HEK293 (cell line): ENCODE measurements around the gene OSBPL1A.

Source experiments
- CTCF ChIA-PET: fragments of 350-600 bp; formaldehyde crosslinking; extraction: SDS; loops from one replicate; lab custom pipeline; 2021; ENCODE audit warnings: antibody characterized with exemption; lab: Yijun Ruan, JAX
- POLR2A ChIA-PET: fragments of 300-600 bp; formaldehyde crosslinking; extraction: SDS; loops from one replicate; lab custom pipeline; 2020; ENCODE audit warnings: antibody characterized with exemption, inconsistent platforms; lab: Yijun Ruan, JAX
- H3K27ac ChIP-seq: fragments of 200-500 bp; sonication (Bioruptor generic); 2 replicates; pipeline ENCODE4 v1.5.1; 2014; ENCODE audit warnings: low read depth, low read length, control low read depth, inconsistent platforms; ENCODE audit errors: extremely low read depth
- H3K36me3 ChIP-seq, 2 experiments: fragments of 200-500 bp in 1 of 2; sonication (Bioruptor generic) in 1 of 2; 1 replicate in 1 of 2; 2 replicates in 1 of 2; pipeline ENCODE4 v1.5.1; 2014 to 2017; ENCODE audit warnings: inconsistent platforms in 2 of 2, low read length in 2 of 2; ENCODE audit not compliant: control insufficient read depth in 2 of 2, insufficient read depth in 1 of 2
- H3K4me1 ChIP-seq: fragments of 200-500 bp; sonication (Bioruptor generic); 2 replicates; pipeline ENCODE4 v1.5.1; 2014; ENCODE audit warnings: mild to moderate bottlenecking, low read length, inconsistent platforms; ENCODE audit not compliant: control insufficient read depth, insufficient read depth
- H3K4me3 ChIP-seq: 2 replicates; pipeline ENCODE4 v1.5.1; 2011; ENCODE audit warnings: low read depth, mild to moderate bottlenecking, control low read depth, low read length, moderate library complexity
- H3K9me3 ChIP-seq: fragments of 200-500 bp; sonication (Bioruptor generic); 2 replicates; pipeline ENCODE4 v1.5.1; 2014; ENCODE audit warnings: low read depth, low read length, inconsistent platforms; ENCODE audit not compliant: control insufficient read depth, insufficient read depth
- FEZF1 ChIP-seq: fragments of 450-650 bp; formaldehyde crosslinking; IDR thresholded peaks from 2 replicates; pipeline ENCODE4 v1.5.1; 2016; ENCODE audit warnings: missing biosample characterization, missing genetic modification characterization
- HOXD13 ChIP-seq: sonication (generic); formaldehyde crosslinking; IDR thresholded peaks from 2 replicates; pipeline ENCODE4 v1.8.0; 2022; ENCODE audit warnings: missing genetic modification reagents, borderline replicate concordance
- KLF16 ChIP-seq: fragments of 450-650 bp; formaldehyde crosslinking; IDR thresholded peaks from 2 replicates; pipeline ENCODE4 v1.5.1; 2017; ENCODE audit warnings: missing biosample characterization, missing genetic modification characterization
- KLF8 ChIP-seq: fragments of 450-650 bp; formaldehyde crosslinking; IDR thresholded peaks from 2 replicates; pipeline ENCODE4 v1.5.1; 2016; ENCODE audit warnings: missing biosample characterization, missing genetic modification characterization
- MZF1 ChIP-seq: fragments of 450-650 bp; formaldehyde crosslinking; IDR thresholded peaks from 2 replicates; pipeline ENCODE4 v1.5.1; 2017; ENCODE audit warnings: missing biosample characterization, missing genetic modification characterization, borderline replicate concordance
- OSR2 ChIP-seq: fragments of 450-650 bp; formaldehyde crosslinking; IDR thresholded peaks from 2 replicates; pipeline ENCODE4 v1.5.1; 2016; ENCODE audit warnings: missing biosample characterization, missing genetic modification characterization
- SALL2 ChIP-seq: fragments of 450-650 bp; formaldehyde crosslinking; IDR thresholded peaks from 2 replicates; pipeline ENCODE4 v1.5.0; 2017; ENCODE audit warnings: missing biosample characterization, mild to moderate bottlenecking, missing genetic modification characterization, borderline replicate concordance
- SCRT1 ChIP-seq: fragments of 450-650 bp; formaldehyde crosslinking; IDR thresholded peaks from 2 replicates; pipeline ENCODE4 v1.5.1; 2016; ENCODE audit warnings: missing biosample characterization, missing genetic modification characterization, borderline replicate concordance
- ZBTB26 ChIP-seq: fragments of 450-650 bp; formaldehyde crosslinking; optimal IDR thresholded peaks from 2 replicates; pipeline ENCODE3; 2016; ENCODE audit warnings: missing biosample characterization, mild to moderate bottlenecking, missing genetic modification characterization
- ZBTB49 ChIP-seq: fragments of 450-650 bp; formaldehyde crosslinking; IDR thresholded peaks from 2 replicates; pipeline ENCODE4 v1.5.1; 2016; ENCODE audit warnings: missing biosample characterization, missing genetic modification characterization, low read depth
- ZFP41 ChIP-seq: fragments of 450-650 bp; formaldehyde crosslinking; IDR thresholded peaks from 2 replicates; pipeline ENCODE4 v1.5.1; 2016; ENCODE audit warnings: missing biosample characterization, missing genetic modification characterization, borderline replicate concordance
- ZNF10 ChIP-seq: fragments of 450-650 bp; formaldehyde crosslinking; IDR thresholded peaks from 2 replicates; pipeline ENCODE4 v1.5.1; 2017; ENCODE audit warnings: missing biosample characterization, missing genetic modification characterization
- ZNF157 ChIP-seq: fragments of 450-650 bp; formaldehyde crosslinking; IDR thresholded peaks from 2 replicates; pipeline ENCODE4 v1.5.1; 2016; ENCODE audit warnings: missing biosample characterization, missing genetic modification characterization
- ZNF175 ChIP-seq: fragments of 450-650 bp; formaldehyde crosslinking; IDR thresholded peaks from 2 replicates; pipeline ENCODE4 v1.5.1; 2016; ENCODE audit warnings: missing biosample characterization, missing genetic modification characterization
- ZNF202 ChIP-seq: fragments of 450-650 bp; formaldehyde crosslinking; IDR thresholded peaks from 2 replicates; pipeline ENCODE4 v1.5.1; 2016; ENCODE audit warnings: missing biosample characterization, missing genetic modification characterization, borderline replicate concordance
- ZNF391 ChIP-seq: fragments of 450-650 bp; formaldehyde crosslinking; IDR thresholded peaks from 2 replicates; pipeline ENCODE4 v1.5.1; 2016; ENCODE audit warnings: low read depth, missing biosample characterization, missing genetic modification characterization, borderline replicate concordance
- ZNF514 ChIP-seq: fragments of 450-650 bp; formaldehyde crosslinking; IDR thresholded peaks from 2 replicates; pipeline ENCODE4 v1.5.1; 2016; ENCODE audit warnings: missing biosample characterization, missing genetic modification characterization
- ZNF561 ChIP-seq: fragments of 450-650 bp; IDR thresholded peaks from 2 replicates; pipeline ENCODE4 v1.5.1; 2018; ENCODE audit warnings: missing biosample characterization, missing genetic modification characterization, borderline replicate concordance
- ZNF707 ChIP-seq: fragments of 450-650 bp; formaldehyde crosslinking; IDR thresholded peaks from 2 replicates; pipeline ENCODE4 v1.5.1; 2016; ENCODE audit warnings: missing biosample characterization, missing genetic modification characterization
- ZNF785 ChIP-seq: fragments of 450-650 bp; formaldehyde crosslinking; IDR thresholded peaks from 2 replicates; pipeline ENCODE4 v1.5.1; 2016; ENCODE audit warnings: missing biosample characterization, missing genetic modification characterization
- ZSCAN18 ChIP-seq: fragments of 450-650 bp; formaldehyde crosslinking; IDR thresholded peaks from 2 replicates; pipeline ENCODE4 v1.5.1; 2016; ENCODE audit warnings: missing biosample characterization, missing genetic modification characterization
- ZSCAN30 ChIP-seq: fragments of 450-650 bp; IDR thresholded peaks from 2 replicates; pipeline ENCODE4 v1.5.1; 2018; ENCODE audit warnings: missing biosample characterization, mild to moderate bottlenecking, missing genetic modification characterization, moderate library complexity
- TF ChIP-seq, protein P1 (sequence below): fragments of 450-650 bp; formaldehyde crosslinking; IDR thresholded peaks from 2 replicates; pipeline ENCODE4 v1.5.1; 2017; ENCODE audit warnings: missing biosample characterization, missing genetic modification characterization
- TF ChIP-seq, protein P2 (sequence below): fragments of 450-650 bp; formaldehyde crosslinking; IDR thresholded peaks from 2 replicates; pipeline ENCODE4 v1.5.1; 2017; ENCODE audit warnings: missing biosample characterization, missing genetic modification characterization

Gene OSBPL1A

GRCh38 chr18:24232800-24233199 lies 164.8 kb downstream of the OSBPL1A start:
- POLR2A ChIA-PET = no interaction called here
- no peak for TF ChIP-seq ZNF707 (tag by site-specific recombination)
- TF ChIP-seq OSR2 = no peak
- no peak for TF ChIP-seq ZSCAN30
- no peak for TF ChIP-seq ZNF175
- TF ChIP-seq ZNF561 (tag by site-specific recombination) = no peak
- no peak for TF ChIP-seq KLF16 (tag by site-specific recombination)
- TF ChIP-seq ZNF202 = no peak
- TF ChIP-seq ZNF391 (tag by site-specific recombination) = no peak
- no peak for TF ChIP-seq ZNF157 (tag by site-specific recombination)
- no peak for TF ChIP-seq ZNF514 (tag by site-specific recombination)
- TF ChIP-seq SCRT1 (tag by site-specific recombination) = no peak
- TF ChIP-seq FEZF1 = no peak
- no peak for TF ChIP-seq ZFP41
- no peak for TF ChIP-seq ZNF10 (tag by site-specific recombination)
- no peak for TF ChIP-seq SALL2 (tag by site-specific recombination)
- TF ChIP-seq KLF8 (tag by site-specific recombination) = no peak
- TF ChIP-seq, all 188 proteins: peak for 0
- Histone ChIP-seq H3K27ac (no peak overlapping the region), H3K9me3 (no peaks in the 10 kb centered on the region), H3K36me3 (peaks cover 4 to 13% of the 10 kb centered on the region in 2 experiments; a peak in 2 of 3 replicates), H3K4me3 (no peak overlapping the region), H3K4me1 (peaks cover 5% of the 10 kb centered on the region)
- CTCF ChIA-PET = interaction anchor here (0.6 kb wide), 2 partner anchors 39 to 173 kb away, joined by 3 to 5 read pairs; no protein-coding TSS in a partner anchor

GRCh38 chr18:24231773-24232735 lies 165.6 kb downstream of the OSBPL1A start:
- no peak overlapping the region for H3K27ac ChIP-seq
- H3K36me3 ChIP-seq = peaks cover 0 to 11% of the 10 kb centered on the region in 2 experiments; a peak in 2 of 3 replicates
- CTCF ChIA-PET = interaction anchor here (0.6 kb wide), 2 partner anchors 40 to 172 kb away, joined by 3 to 5 read pairs; no protein-coding TSS in a partner anchor
- no peak overlapping the region for H3K4me3 ChIP-seq
- no peaks in the 10 kb centered on the region for H3K9me3 ChIP-seq
- POLR2A ChIA-PET = no interaction called here
- peaks cover 5% of the 10 kb centered on the region for H3K4me1 ChIP-seq
- TF ChIP-seq, protein P1, sequence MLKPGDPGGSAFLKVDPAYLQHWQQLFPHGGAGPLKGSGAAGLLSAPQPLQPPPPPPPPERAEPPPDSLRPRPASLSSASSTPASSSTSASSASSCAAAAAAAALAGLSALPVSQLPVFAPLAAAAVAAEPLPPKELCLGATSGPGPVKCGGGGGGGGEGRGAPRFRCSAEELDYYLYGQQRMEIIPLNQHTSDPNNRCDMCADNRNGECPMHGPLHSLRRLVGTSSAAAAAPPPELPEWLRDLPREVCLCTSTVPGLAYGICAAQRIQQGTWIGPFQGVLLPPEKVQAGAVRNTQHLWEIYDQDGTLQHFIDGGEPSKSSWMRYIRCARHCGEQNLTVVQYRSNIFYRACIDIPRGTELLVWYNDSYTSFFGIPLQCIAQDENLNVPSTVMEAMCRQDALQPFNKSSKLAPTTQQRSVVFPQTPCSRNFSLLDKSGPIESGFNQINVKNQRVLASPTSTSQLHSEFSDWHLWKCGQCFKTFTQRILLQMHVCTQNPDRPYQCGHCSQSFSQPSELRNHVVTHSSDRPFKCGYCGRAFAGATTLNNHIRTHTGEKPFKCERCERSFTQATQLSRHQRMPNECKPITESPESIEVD (tag by site-specific recombination) = peak; percentile 10; the same call in 1 of the 2 replicates
- TF ChIP-seq MZF1 (tag by site-specific recombination) (no peak), ZNF785 (tag by site-specific recombination) (no peak), ZBTB49 (tag by site-specific recombination) (no peak), HOXD13 (CRISPR knock-in tag) (no peak), ZSCAN18 (tag by site-specific recombination) (no peak), ZBTB26 (tag by site-specific recombination) (no peak)
- TF ChIP-seq, protein P2, sequence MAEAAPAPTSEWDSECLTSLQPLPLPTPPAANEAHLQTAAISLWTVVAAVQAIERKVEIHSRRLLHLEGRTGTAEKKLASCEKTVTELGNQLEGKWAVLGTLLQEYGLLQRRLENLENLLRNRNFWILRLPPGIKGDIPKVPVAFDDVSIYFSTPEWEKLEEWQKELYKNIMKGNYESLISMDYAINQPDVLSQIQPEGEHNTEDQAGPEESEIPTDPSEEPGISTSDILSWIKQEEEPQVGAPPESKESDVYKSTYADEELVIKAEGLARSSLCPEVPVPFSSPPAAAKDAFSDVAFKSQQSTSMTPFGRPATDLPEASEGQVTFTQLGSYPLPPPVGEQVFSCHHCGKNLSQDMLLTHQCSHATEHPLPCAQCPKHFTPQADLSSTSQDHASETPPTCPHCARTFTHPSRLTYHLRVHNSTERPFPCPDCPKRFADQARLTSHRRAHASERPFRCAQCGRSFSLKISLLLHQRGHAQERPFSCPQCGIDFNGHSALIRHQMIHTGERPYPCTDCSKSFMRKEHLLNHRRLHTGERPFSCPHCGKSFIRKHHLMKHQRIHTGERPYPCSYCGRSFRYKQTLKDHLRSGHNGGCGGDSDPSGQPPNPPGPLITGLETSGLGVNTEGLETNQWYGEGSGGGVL (tag by site-specific recombination) = no peak
